ENCODE measurements around the gene IQCH.

Gene IQCH

GRCh38 chr15:67248011-67248505 lies 6.5 kb upstream of the IQCH start:
- Histone ChIP-seq H3K36me3 (ENCODE audit: insufficient read depth) (no peaks in the 10 kb centered on the region), H3K79me2 (ENCODE audit: insufficient read depth, low read depth) (peaks cover 86% of the 10 kb centered on the region), H2AFZ (ENCODE audit: low read depth) (no peak overlapping the region), H3K4me3 (IDR thresholded peaks at IDR 0.05; ENCODE audit: insufficient read depth, low read depth, low read length) (no peak overlapping the region), H4K20me1 (ENCODE audit: insufficient read depth) (no peaks in the 10 kb centered on the region), H3K27ac (no peak overlapping the region), H3K4me1 (ENCODE audit: low read depth, poor library complexity, severe bottlenecking) (peaks cover 5% of the 10 kb centered on the region), H3K9ac (no peak overlapping the region), H3K4me2 (no peak overlapping the region), H3K27me3 (ENCODE audit: insufficient read depth, low read depth) (no peaks in the 10 kb centered on the region)
- no peak for TF ChIP-seq CTCF (conservative IDR thresholded peaks at IDR 0.05; ENCODE audit: low read depth, low read length)

GRCh38 chr15:67249830-67250229 lies 4.8 kb upstream of the IQCH start:
- H4K20me1 ChIP-seq (ENCODE audit: insufficient read depth), result no peaks in the 10 kb centered on the region
- H3K27me3 ChIP-seq (ENCODE audit: insufficient read depth, low read depth), result no peaks in the 10 kb centered on the region
- peaks cover 5% of the 10 kb centered on the region for H3K4me1 ChIP-seq (ENCODE audit: low read depth, poor library complexity, severe bottlenecking)
- H3K36me3 ChIP-seq (ENCODE audit: insufficient read depth), result no peaks in the 10 kb centered on the region
- no peak overlapping the region for H3K9ac ChIP-seq
- no peak for TF ChIP-seq CTCF (conservative IDR thresholded peaks at IDR 0.05; ENCODE audit: low read depth, low read length)
- no peak overlapping the region for H3K4me3 ChIP-seq (IDR thresholded peaks at IDR 0.05; ENCODE audit: insufficient read depth, low read depth, low read length)
- H2AFZ ChIP-seq (ENCODE audit: low read depth), result no peak overlapping the region
- no peak overlapping the region for H3K4me2 ChIP-seq
- H3K27ac ChIP-seq, result no peak overlapping the region
- H3K79me2 ChIP-seq (ENCODE audit: insufficient read depth, low read depth), result peaks cover 77% of the 10 kb centered on the region

GRCh38 chr15:67251318-67251717 lies 3.3 kb upstream of the IQCH start:
- H3K36me3 ChIP-seq (ENCODE audit: insufficient read depth), result no peaks in the 10 kb centered on the region
- H4K20me1 ChIP-seq (ENCODE audit: insufficient read depth), result no peaks in the 10 kb centered on the region
- no peak overlapping the region for H2AFZ ChIP-seq (ENCODE audit: low read depth)
- no peak overlapping the region for H3K27ac ChIP-seq
- H3K4me1 ChIP-seq (ENCODE audit: low read depth, poor library complexity, severe bottlenecking), result peaks cover 11% of the 10 kb centered on the region
- H3K79me2 ChIP-seq (ENCODE audit: insufficient read depth, low read depth), result peaks cover 65% of the 10 kb centered on the region
- no peak overlapping the region for H3K4me2 ChIP-seq
- H3K4me3 ChIP-seq (IDR thresholded peaks at IDR 0.05; ENCODE audit: insufficient read depth, low read depth, low read length), result no peak overlapping the region
- no peak overlapping the region for H3K9ac ChIP-seq
- H3K27me3 ChIP-seq (ENCODE audit: insufficient read depth, low read depth), result no peaks in the 10 kb centered on the region
- TF ChIP-seq CTCF (conservative IDR thresholded peaks at IDR 0.05; ENCODE audit: low read depth, low read length), result no peak

- H4K20me1 ChIP-seq (ENCODE audit: insufficient read depth), result no peaks in the 10 kb centered on the region
- no peak overlapping the region for H2AFZ ChIP-seq (ENCODE audit: low read depth)
- no peaks in the 10 kb centered on the region for H3K36me3 ChIP-seq (ENCODE audit: insufficient read depth)
- no peak for TF ChIP-seq CTCF (conservative IDR thresholded peaks at IDR 0.05; ENCODE audit: low read depth, low read length)
- H3K27me3 ChIP-seq (ENCODE audit: insufficient read depth, low read depth), result no peaks in the 10 kb centered on the region
- peaks cover 53% of the 10 kb centered on the region for H3K79me2 ChIP-seq (ENCODE audit: insufficient read depth, low read depth)
- H3K4me2 ChIP-seq, result peak overlapping the region; percentile 52
- H3K4me1 ChIP-seq (ENCODE audit: low read depth, poor library complexity, severe bottlenecking), result peaks cover 11% of the 10 kb centered on the region
- H3K4me3 ChIP-seq (IDR thresholded peaks at IDR 0.05; ENCODE audit: insufficient read depth, low read depth, low read length), result no peak overlapping the region
- H3K9ac ChIP-seq, result no peak overlapping the region; the same call in 1 of the 2 replicates
- no peak overlapping the region for H3K27ac ChIP-seq
Observed at GRCh38 chr15:67253101-67253500, 1.5 kb upstream of the IQCH start.

All from KMS-11 (cell line).